Breast epithelium (tissue), 4 donors: ENCODE results near the gene MRPL54. TPM values are rescaled to one million over a fixed set of nuclear protein-coding genes. Genes with fewer than 3 reads are reported as not detected.

ENCODE experiments used
- DNase-seq, 2 donors: peaks; one replicate each; pipeline ENCODE4 v3.0.0-alpha.2; 2019; ENCODE audit warnings: low spot score in 2 of 2
- H3K27ac ChIP-seq, 2 donors: fragments of 200-600 bp; sonication (generic) in 1 of 2; one replicate each; pipeline ENCODE4 v1.5.1; 2016 to 2019; ENCODE audit warnings: mild to moderate bottlenecking in 1 of 2
- H3K27me3 ChIP-seq, 2 donors: fragments of 200-600 bp; sonication (generic) in 1 of 2; one replicate each; pipeline versions ENCODE4 v1.5.1 to v1.6.0; 2017 to 2019; ENCODE audit warnings: control low read depth in 1 of 2, mild to moderate bottlenecking in 1 of 2
- H3K36me3 ChIP-seq: fragments of 200-600 bp; one replicate; pipeline ENCODE4 v1.5.1; 2019
- H3K4me1 ChIP-seq, 2 donors: fragments of 200-600 bp; sonication (generic); one replicate each; pipeline ENCODE4 v1.5.1; 2016 to 2019; ENCODE audit warnings: control low read depth in 1 of 2
- H3K4me3 ChIP-seq, 3 donors: fragments of 200-600 bp; sonication (generic); 1 replicate in 2 of 3; 2 replicates in 1 of 3; pipeline ENCODE4 v1.5.1; 2016 to 2019; ENCODE audit warnings: mild to moderate bottlenecking in 3 of 3, moderate library complexity in 2 of 3
- H3K9me3 ChIP-seq, 2 donors: fragments of 200-600 bp; sonication (generic) in 1 of 2; one replicate each; pipeline ENCODE4 v1.5.1; 2016 to 2019; ENCODE audit warnings: control low read depth in 1 of 2
- CTCF ChIP-seq, 3 donors: fragments of 450-650 bp; IDR thresholded peaks; one replicate each; pipeline ENCODE4 v1.5.1; 2016 to 2017; ENCODE audit warnings: antibody characterized with exemption in 3 of 3, mild to moderate bottlenecking in 3 of 3, moderate library complexity in 3 of 3
- POLR2A ChIP-seq: fragments of 450-650 bp; IDR thresholded peaks from one replicate; pipeline ENCODE4 v1.6.1; 2016; ENCODE audit warnings: antibody characterized with exemption, mild to moderate bottlenecking, moderate library complexity
- POLR2AphosphoS5 ChIP-seq, 3 donors: sonication (generic); formaldehyde crosslinking; IDR thresholded peaks; one replicate each; pipeline ENCODE4 v1.6.1; 2017; ENCODE audit warnings: antibody characterized with exemption in 3 of 3
- intact Hi-C: fragments of 100-400 bp; cut with DNase I; formaldehyde crosslinking; loops from one replicate; pipeline ENCODE4 v1.15.1; 2023; ENCODE audit warnings: low total_unique reads
- total RNA-seq, 3 donors: library from RNA; depleted of rRNA; stranded (reverse); fragments of >200 nt; gene quantifications; one replicate each; pipeline ENCODE4 v1.1.0, GENCODE V29; 2016

MRPL54 gene
- total RNA-seq, 3 donors from 2014 or later, result 69.9 to 81.5 (median 73.4) TPM

DNA sequence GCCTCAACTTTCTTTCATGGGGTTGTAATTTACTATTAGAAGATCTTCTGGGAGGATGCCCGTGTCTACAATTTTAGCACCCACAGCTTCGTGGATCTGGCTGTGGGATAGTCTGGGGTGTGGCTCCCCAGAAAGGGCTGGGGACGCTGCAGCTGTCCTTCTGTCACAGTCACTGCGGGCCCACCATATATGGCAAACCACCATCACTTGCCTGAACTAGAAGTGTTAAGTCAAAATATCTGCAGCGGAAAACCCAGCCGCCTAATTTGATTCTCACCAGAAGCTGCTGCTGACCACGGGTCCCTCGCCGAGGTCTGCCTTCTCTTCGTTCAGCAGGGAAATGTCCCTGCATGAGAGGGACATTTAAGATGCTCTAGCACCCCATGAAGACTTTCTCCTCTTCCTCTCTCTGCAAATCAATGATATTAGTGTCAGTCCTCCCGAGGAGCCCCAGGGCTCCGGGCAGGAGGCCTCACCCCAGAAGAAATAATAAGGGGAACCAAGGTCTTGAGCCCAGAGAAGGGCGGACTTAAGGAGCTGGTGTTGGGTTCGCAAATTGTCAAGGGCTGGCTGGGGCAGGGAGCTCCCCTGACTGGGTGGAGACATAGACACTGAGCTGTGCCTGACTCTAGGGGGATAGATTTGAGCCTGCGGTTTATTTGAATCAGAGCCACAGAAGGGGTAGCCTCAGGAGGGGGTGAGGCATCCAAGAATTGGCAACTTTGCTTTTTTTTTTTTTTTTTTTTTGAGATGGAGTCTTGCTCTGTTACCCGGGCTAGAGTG, 26.7 kb downstream of the MRPL54 start:
- no peaks in the 10 kb centered on the region for H3K4me1 ChIP-seq
- intact Hi-C loops, result no loop called here
- no peak for DNase-seq
- TF ChIP-seq POLR2AphosphoS5 (IDR thresholded peaks at IDR 0.05) (no peak), CTCF (IDR thresholded peaks at IDR 0.05) (no peak), POLR2A (no peak)
- peaks cover 0 to 26% of the 10 kb centered on the region in 2 donors for H3K27me3 ChIP-seq
- H3K27ac ChIP-seq, result no peak overlapping the region
- H3K4me3 ChIP-seq, result no peak overlapping the region
- no peaks in the 10 kb centered on the region for H3K36me3 ChIP-seq
- H3K9me3 ChIP-seq, result no peaks in the 10 kb centered on the region

DNA sequence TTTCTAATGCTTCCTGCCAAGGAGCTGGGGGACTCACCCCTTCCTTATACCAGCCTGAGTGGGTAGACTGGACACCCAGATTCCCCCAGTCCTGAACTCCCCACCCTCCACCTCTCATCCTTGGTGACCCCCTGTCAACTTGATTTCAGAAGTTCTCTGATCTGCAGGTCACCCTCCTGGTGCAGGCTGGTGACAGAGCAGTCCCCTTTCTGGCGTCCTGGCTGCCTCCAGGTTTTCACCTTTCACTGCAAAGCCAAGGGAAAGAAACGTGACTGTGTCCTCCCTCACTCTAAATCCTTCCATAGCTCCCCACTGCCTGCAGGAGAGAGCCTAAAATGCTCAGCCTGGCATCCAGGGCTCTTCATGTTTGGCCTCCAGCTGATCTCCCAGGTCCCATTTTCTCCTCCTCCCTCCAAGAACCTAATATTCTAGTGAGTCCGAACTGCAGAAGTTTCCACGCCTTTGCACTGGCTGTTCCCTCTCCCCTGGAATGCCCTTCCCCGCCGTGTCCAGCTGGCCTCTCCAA, 27.8 kb downstream of the MRPL54 start:
- intact Hi-C loops, result no loop called here
- TF ChIP-seq CTCF (IDR thresholded peaks at IDR 0.05), result no peak

DNA sequence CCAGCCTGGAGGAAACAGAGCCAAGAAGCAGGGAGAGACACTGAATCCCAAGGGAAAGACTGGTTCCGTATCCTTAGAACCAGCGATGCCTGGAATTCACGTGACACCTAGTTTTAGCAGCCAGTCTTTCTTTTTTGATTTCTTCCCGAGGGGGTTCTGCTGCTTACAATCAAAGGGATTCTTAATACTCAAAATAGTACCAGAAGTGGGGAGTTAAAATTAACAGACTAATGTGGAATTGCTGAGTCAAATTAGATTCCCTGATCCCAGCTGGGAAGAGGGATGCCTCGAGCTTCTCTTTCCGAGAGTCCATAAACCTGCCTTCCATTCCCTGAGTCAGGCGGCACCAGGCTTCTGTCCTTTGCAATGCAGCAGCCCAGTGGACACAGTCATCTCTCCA, 28.5 kb downstream of the MRPL54 start:
- intact Hi-C loops, result no loop called here
- H3K27me3 ChIP-seq, result peaks cover 0 to 9% of the 10 kb centered on the region in 2 donors
- H3K36me3 ChIP-seq, result no peaks in the 10 kb centered on the region
- H3K9me3 ChIP-seq, result no peaks in the 10 kb centered on the region
- no peak for TF ChIP-seq POLR2AphosphoS5 (IDR thresholded peaks at IDR 0.05)
- TF ChIP-seq CTCF (IDR thresholded peaks at IDR 0.05), result no peak
- no peaks in the 10 kb centered on the region for H3K4me1 ChIP-seq
- no peak overlapping the region for H3K27ac ChIP-seq
- no peak for DNase-seq
- no peak overlapping the region for H3K4me3 ChIP-seq

More for the DNA sequence above, 27.8 kb downstream of the MRPL54 start:
- Histone ChIP-seq H3K9me3 (no peaks in the 10 kb centered on the region), H3K27me3 (peaks cover 0 to 15% of the 10 kb centered on the region in 2 donors), H3K4me1 (no peaks in the 10 kb centered on the region), H3K27ac (no peak overlapping the region), H3K36me3 (no peaks in the 10 kb centered on the region), H3K4me3 (no peak overlapping the region)
- DNase-seq, result no peak

DNA sequence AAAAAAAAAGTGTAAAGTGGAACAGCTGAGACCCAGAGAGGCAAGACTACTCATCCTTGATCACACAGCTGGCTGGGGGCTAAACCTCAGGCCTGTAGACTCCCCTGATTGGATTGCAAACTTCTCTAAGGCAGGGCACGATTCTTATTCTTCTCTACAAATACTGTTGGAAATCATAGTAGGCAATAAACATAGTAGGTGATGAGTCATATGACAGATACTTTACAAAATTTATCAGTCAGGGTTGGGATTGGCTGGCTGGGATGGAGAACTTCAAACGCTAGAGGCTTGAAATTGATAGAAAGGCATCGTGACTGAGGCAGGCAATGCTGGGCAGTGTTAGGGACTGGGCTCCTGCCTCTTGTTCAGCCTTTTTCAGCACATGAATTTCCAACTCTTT, 29.6 kb downstream of the MRPL54 start:
- Histone ChIP-seq H3K27ac (no peak overlapping the region), H3K4me3 (no peak overlapping the region), H3K36me3 (no peaks in the 10 kb centered on the region), H3K27me3 (no peaks in the 10 kb centered on the region), H3K9me3 (peaks cover 0 to 7% of the 10 kb centered on the region in 2 donors), H3K4me1 (no peaks in the 10 kb centered on the region)
- DNase-seq, result no peak
- intact Hi-C loops, result no loop called here
- no peak for TF ChIP-seq POLR2AphosphoS5 (IDR thresholded peaks at IDR 0.05)
- no peak for TF ChIP-seq POLR2A
- TF ChIP-seq CTCF (IDR thresholded peaks at IDR 0.05), result no peak

DNA sequence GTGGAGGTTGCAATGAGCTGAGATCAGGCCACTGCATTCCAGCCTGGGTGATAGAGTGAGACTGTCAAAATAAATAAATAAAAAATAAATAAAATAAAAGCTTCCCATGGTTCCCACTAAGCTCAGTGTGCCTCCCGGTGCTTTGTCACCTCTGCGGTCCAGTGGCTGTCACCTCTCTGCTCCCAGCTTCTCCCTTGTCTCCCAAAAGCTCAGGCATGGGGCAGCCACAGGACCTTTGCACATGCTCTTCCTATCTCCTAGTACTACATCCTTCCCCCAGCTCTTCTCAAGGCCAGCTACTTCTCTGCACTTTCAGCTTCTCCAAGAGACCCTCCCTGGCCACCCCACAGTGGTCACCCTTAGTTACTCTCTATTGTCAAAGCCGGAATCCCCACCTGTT, 31.3 kb downstream of the MRPL54 start:
- Histone ChIP-seq H3K9me3 (peaks cover 0 to 7% of the 10 kb centered on the region in 2 donors), H3K4me1 (no peaks in the 10 kb centered on the region), H3K36me3 (no peaks in the 10 kb centered on the region), H3K27me3 (no peaks in the 10 kb centered on the region), H3K27ac (no peak overlapping the region), H3K4me3 (no peak overlapping the region)
- no peak for DNase-seq
- intact Hi-C loops, result no loop called here
- no peak for TF ChIP-seq CTCF (IDR thresholded peaks at IDR 0.05)
- no peak for TF ChIP-seq POLR2AphosphoS5 (IDR thresholded peaks at IDR 0.05)
- no peak for TF ChIP-seq POLR2A
